WTC11 (cell line): ENCODE results near the gene ZFHX3.

Source experiments
- CREB1 ChIP-seq: sonication (generic); formaldehyde crosslinking; IDR thresholded peaks from 2 replicates; pipeline ENCODE4 v1.8.0; 2023; ENCODE audit warnings: mild to moderate bottlenecking, missing genetic modification reagents
- E2F4 ChIP-seq: sonication (generic); formaldehyde crosslinking; IDR thresholded peaks from 2 replicates; pipeline ENCODE4 v1.8.1; 2022; ENCODE audit warnings: low read depth, mild to moderate bottlenecking, moderate library complexity, missing genetic modification reagents, borderline replicate concordance
- ESRRA ChIP-seq: sonication (generic); formaldehyde crosslinking; IDR thresholded peaks from 2 replicates; pipeline ENCODE4 v1.8.1; 2022; ENCODE audit warnings: mild to moderate bottlenecking, missing genetic modification reagents, borderline replicate concordance
- GRHL2 ChIP-seq: fragments of 250-450 bp; sonication (Bioruptor Pico); IDR thresholded peaks from 2 replicates; pipeline ENCODE4 v1.8.0; 2022; ENCODE audit warnings: mild to moderate bottlenecking, moderate library complexity; ENCODE audit not compliant: insufficient replicate concordance, severe bottlenecking
- IRF1 ChIP-seq: sonication (generic); formaldehyde crosslinking; IDR thresholded peaks from 2 replicates; pipeline ENCODE4 v1.8.0; 2023; ENCODE audit warnings: missing genetic modification reagents
- JUN ChIP-seq: sonication (generic); formaldehyde crosslinking; IDR thresholded peaks from 2 replicates; pipeline ENCODE4 v1.8.0; 2023; ENCODE audit warnings: mild to moderate bottlenecking, missing genetic modification reagents
- NR2C2 ChIP-seq: sonication (generic); formaldehyde crosslinking; IDR thresholded peaks from 2 replicates; pipeline ENCODE4 v1.8.0; 2022; ENCODE audit warnings: mild to moderate bottlenecking, missing genetic modification reagents
- SMAD4 ChIP-seq: sonication (generic); formaldehyde crosslinking; IDR thresholded peaks from 2 replicates; pipeline ENCODE4 v1.8.0; 2022; ENCODE audit warnings: mild to moderate bottlenecking, missing genetic modification reagents
- ZNF138 ChIP-seq: sonication (generic); formaldehyde crosslinking; conservative IDR thresholded peaks from 2 replicates; pipeline ENCODE4 v1.8.1; 2022; ENCODE audit warnings: mild to moderate bottlenecking, moderate library complexity, missing genetic modification reagents
- TF ChIP-seq, protein P1 (sequence below): fragments of 200-600 bp; IDR thresholded peaks from 2 replicates; pipeline ENCODE4 v1.8.0; 2022; ENCODE audit warnings: antibody characterized with exemption

GRCh38 chr16:72976438-72977064 lies 71.4 kb downstream of the ZFHX3 start:
- TF ChIP-seq, protein P1, sequence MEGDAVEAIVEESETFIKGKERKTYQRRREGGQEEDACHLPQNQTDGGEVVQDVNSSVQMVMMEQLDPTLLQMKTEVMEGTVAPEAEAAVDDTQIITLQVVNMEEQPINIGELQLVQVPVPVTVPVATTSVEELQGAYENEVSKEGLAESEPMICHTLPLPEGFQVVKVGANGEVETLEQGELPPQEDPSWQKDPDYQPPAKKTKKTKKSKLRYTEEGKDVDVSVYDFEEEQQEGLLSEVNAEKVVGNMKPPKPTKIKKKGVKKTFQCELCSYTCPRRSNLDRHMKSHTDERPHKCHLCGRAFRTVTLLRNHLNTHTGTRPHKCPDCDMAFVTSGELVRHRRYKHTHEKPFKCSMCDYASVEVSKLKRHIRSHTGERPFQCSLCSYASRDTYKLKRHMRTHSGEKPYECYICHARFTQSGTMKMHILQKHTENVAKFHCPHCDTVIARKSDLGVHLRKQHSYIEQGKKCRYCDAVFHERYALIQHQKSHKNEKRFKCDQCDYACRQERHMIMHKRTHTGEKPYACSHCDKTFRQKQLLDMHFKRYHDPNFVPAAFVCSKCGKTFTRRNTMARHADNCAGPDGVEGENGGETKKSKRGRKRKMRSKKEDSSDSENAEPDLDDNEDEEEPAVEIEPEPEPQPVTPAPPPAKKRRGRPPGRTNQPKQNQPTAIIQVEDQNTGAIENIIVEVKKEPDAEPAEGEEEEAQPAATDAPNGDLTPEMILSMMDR: no peak
- TF ChIP-seq NR2C2 (CRISPR knock-in tag): no peak
- TF ChIP-seq SMAD4 (CRISPR knock-in tag): no peak
- no peak for TF ChIP-seq CREB1 (CRISPR knock-in tag)
- no peak for TF ChIP-seq ZNF138
- no peak for TF ChIP-seq ESRRA
- TF ChIP-seq JUN (CRISPR knock-in tag): no peak
- TF ChIP-seq E2F4 (CRISPR knock-in tag): no peak
- TF ChIP-seq IRF1: no peak
- TF ChIP-seq GRHL2 (CRISPR knock-in tag): no peak
